ENCODE results near the gene AKAP6.
"Not testable (repeated sequence)": the region's sequence is repeated elsewhere in the genome, so short reads cannot be mapped to it uniquely, and the experiment has no call there.

AKAP6 gene

GRCh38 chr14:32785585-32785984 lies 456.5 kb downstream of the AKAP6 start:
- no peak for DNase-seq

- no peak for DNase-seq
Measured at GRCh38 chr14:32786886-32787285, 457.8 kb downstream of the AKAP6 start.

- not testable (repeated sequence) for DNase-seq
Measured at GRCh38 chr14:32793033-32793432, 463.9 kb downstream of the AKAP6 start.

GRCh38 chr14:32800320-32800719 lies 471.2 kb downstream of the AKAP6 start:
- no peak for DNase-seq

GRCh38 chr14:32802295-32802694 lies 473.2 kb downstream of the AKAP6 start:
- DNase-seq, result no peak

GRCh38 chr14:32805979-32806378 lies 476.9 kb downstream of the AKAP6 start:
- DNase-seq, result no peak

GRCh38 chr14:32808644-32809043 lies 479.5 kb downstream of the AKAP6 start:
- DNase-seq, result peak; percentile 85

GRCh38 chr14:32809255-32809654 lies 480.2 kb downstream of the AKAP6 start:
- DNase-seq, result peak; percentile 71

GRCh38 chr14:32813401-32813800 lies 484.3 kb downstream of the AKAP6 start:
- DNase-seq, result peak; percentile 45

GRCh38 chr14:32814721-32815120 lies 485.6 kb downstream of the AKAP6 start:
- no peak for DNase-seq

GRCh38 chr14:32816588-32816987 lies 487.5 kb downstream of the AKAP6 start:
- DNase-seq, result no peak

GRCh38 chr14:32817780-32818179 lies 488.7 kb downstream of the AKAP6 start:
- DNase-seq, result no peak

GRCh38 chr14:32818581-32818980 lies 489.5 kb downstream of the AKAP6 start:
- DNase-seq, result no peak

- no peak for DNase-seq
Measured at GRCh38 chr14:32820181-32820580, 491.1 kb downstream of the AKAP6 start.

- DNase-seq, result no peak
Measured at GRCh38 chr14:32820682-32821081, 491.6 kb downstream of the AKAP6 start.

- DNase-seq, result no peak
Measured at GRCh38 chr14:32821964-32822653, 493.0 kb downstream of the AKAP6 start.

- no peak for DNase-seq
Measured at GRCh38 chr14:32823706-32824105, 494.6 kb downstream of the AKAP6 start.

GRCh38 chr14:32824195-32824594 lies 495.1 kb downstream of the AKAP6 start:
- no peak for DNase-seq

- DNase-seq, result no peak
Measured at GRCh38 chr14:32825058-32825457, 496.0 kb downstream of the AKAP6 start.

GRCh38 chr14:32826404-32827082 lies 497.4 kb downstream of the AKAP6 start:
- DNase-seq, result peak; percentile 6

- DNase-seq, result no peak
Measured at GRCh38 chr14:32827514-32827913, 498.4 kb downstream of the AKAP6 start.

- DNase-seq, result no peak
Measured at GRCh38 chr14:32835924-32836323, 506.8 kb downstream of the AKAP6 start.

GRCh38 chr14:32841698-32842097 lies 512.6 kb downstream of the AKAP6 start:
- no peak for DNase-seq

- DNase-seq, result no peak
Measured at GRCh38 chr14:32846821-32847365, 517.8 kb downstream of the AKAP6 start.
